ENCODE measurements around the gene BARHL1. TPM values are rescaled to one million over a fixed set of nuclear protein-coding genes. Genes with fewer than 3 reads are reported as not detected.

The BARHL1 gene
- total and polyA plus RNA-seq, 2 donors (not counting 3 experiments of a cell fraction or from before 2014, with no cell fraction given), result not detected

DNA sequence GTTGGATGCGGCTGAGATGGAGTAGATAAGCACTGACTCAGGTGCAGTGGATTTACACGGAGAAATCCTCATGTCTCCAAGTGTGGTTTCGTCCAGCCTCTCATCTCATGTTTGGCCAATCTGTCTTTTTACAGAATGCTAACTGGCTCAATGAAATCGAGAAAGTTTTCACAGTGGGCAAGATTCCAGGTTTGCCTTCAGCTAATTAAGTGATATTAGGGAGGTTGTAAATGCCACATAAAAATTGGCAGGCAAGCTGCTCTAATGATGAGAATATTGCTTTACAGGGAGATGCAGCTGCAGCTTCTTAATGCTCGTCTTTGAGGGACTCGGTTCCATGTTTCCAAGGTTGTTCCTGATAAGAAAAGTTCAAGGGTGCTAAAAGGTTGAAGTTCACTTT lies 23.7 kb downstream of the BARHL1 start:
- no TSS peak for BruUV-seq (replicated peaks)
- H4K20me1 ChIP-seq (replicated peaks; ENCODE audit: control insufficient read depth, extremely low read depth, insufficient read depth, low read length), result no peaks in the 10 kb centered on the region
- intact Hi-C loops (cut with micrococcal nuclease), result no loop called here
- no peaks in the 10 kb centered on the region for H3K9me3 ChIP-seq (replicated peaks; ENCODE audit: control insufficient read depth, insufficient read depth, low read length)
- H3K4me1 ChIP-seq (ENCODE audit: control insufficient read depth, extremely low read depth, insufficient read depth, low read length), result no peaks in the 10 kb centered on the region
- H2AFZ ChIP-seq (ENCODE audit: low read depth, low read length), result no peak overlapping the region
- H3K4me2 ChIP-seq (ENCODE audit: insufficient read depth, low read length), result no peak overlapping the region
- FAIRE-seq (no peak), DNase-seq (ENCODE audit: low read depth, low spot score) (no peak)
- H3K4me3 ChIP-seq (replicated peaks in 1 of 3; ENCODE audit: insufficient read depth in 1 of 3, low read depth in 1 of 3, low read length in 3 of 3), result no peak overlapping the region
- dilution Hi-C loops (cut with MboI; ENCODE audit: extremely low pct_ligation_motif_present, low sequenced_read_pairs), result no loop called here
- POLR2A ChIA-PET, result no interaction called here
- TF ChIP-seq GATA2 (IDR thresholded peaks at IDR 0.05; ENCODE audit: insufficient read depth, insufficient read length, low read depth, low read length) (no peak), JUN (IDR thresholded peaks at IDR 0.05; ENCODE audit: borderline replicate concordance, insufficient read depth, insufficient read length, low read depth) (no peak), EZH2 (IDR thresholded peaks at IDR 0.05; ENCODE audit: borderline replicate concordance, low read depth, low read length, severe bottlenecking) (no peak), POLR2A (IDR thresholded peaks at IDR 0.05; ENCODE audit: low read depth, low read length) (no peak), FOS (IDR thresholded peaks at IDR 0.05; ENCODE audit: borderline replicate concordance, insufficient read depth, low read length) (no peak), MYC (IDR thresholded peaks at IDR 0.05; ENCODE audit: low read depth, low read length) (no peak), POLR2AphosphoS5 (IDR thresholded peaks at IDR 0.05; ENCODE audit: insufficient read depth, low read depth, low read length) (no peak)
- TF ChIP-seq, protein P1, sequence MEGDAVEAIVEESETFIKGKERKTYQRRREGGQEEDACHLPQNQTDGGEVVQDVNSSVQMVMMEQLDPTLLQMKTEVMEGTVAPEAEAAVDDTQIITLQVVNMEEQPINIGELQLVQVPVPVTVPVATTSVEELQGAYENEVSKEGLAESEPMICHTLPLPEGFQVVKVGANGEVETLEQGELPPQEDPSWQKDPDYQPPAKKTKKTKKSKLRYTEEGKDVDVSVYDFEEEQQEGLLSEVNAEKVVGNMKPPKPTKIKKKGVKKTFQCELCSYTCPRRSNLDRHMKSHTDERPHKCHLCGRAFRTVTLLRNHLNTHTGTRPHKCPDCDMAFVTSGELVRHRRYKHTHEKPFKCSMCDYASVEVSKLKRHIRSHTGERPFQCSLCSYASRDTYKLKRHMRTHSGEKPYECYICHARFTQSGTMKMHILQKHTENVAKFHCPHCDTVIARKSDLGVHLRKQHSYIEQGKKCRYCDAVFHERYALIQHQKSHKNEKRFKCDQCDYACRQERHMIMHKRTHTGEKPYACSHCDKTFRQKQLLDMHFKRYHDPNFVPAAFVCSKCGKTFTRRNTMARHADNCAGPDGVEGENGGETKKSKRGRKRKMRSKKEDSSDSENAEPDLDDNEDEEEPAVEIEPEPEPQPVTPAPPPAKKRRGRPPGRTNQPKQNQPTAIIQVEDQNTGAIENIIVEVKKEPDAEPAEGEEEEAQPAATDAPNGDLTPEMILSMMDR (IDR thresholded peaks at IDR 0.05; ENCODE audit: extremely low read depth in 1 of 2, insufficient read depth in 1 of 2, low read depth in 1 of 2, low read length in 2 of 2), result no peak
- TF ChIP-seq, protein P2, sequence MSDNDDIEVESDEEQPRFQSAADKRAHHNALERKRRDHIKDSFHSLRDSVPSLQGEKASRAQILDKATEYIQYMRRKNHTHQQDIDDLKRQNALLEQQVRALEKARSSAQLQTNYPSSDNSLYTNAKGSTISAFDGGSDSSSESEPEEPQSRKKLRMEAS (IDR thresholded peaks at IDR 0.05; ENCODE audit: insufficient read depth, insufficient read length), result no peak
- no peaks in the 10 kb centered on the region for H3K9me1 ChIP-seq (replicated peaks; ENCODE audit: control insufficient read depth, extremely low read depth, insufficient read depth, low read length)
- no peak overlapping the region for H3K27ac ChIP-seq (ENCODE audit: insufficient read depth, low read depth, low read length)
- no peaks in the 10 kb centered on the region for H3K27me3 ChIP-seq (ENCODE audit: control insufficient read depth in 2 of 2, insufficient read depth in 2 of 2, low read length in 2 of 2)
- H3K9ac ChIP-seq (replicated peaks; ENCODE audit: extremely low read depth, insufficient read depth, low read length), result no peak overlapping the region
- H3K36me3 ChIP-seq (ENCODE audit: control insufficient read depth in 2 of 2, extremely low read depth in 1 of 2, insufficient read depth in 2 of 2, low read length in 2 of 2), result peaks cover 0 to 2% of the 10 kb centered on the region in 2 experiments
- H3K79me2 ChIP-seq (ENCODE audit: control insufficient read depth, insufficient read depth, low read length), result no peaks in the 10 kb centered on the region
- CTCF ChIA-PET, result no interaction called here

All from endothelial cell of umbilical vein (primary cell).